GM12891 (cell line): ENCODE results near the gene ST3GAL3.

Source experiments
- POLR2A ChIP-seq: IDR thresholded peaks from 2 replicates; pipeline ENCODE4 v1.6.1; 2011; ENCODE audit warnings: low read depth, low read length, control low read depth
- POLR2AphosphoS5 ChIP-seq: IDR thresholded peaks from 2 replicates; pipeline ENCODE4 v1.6.1; 2011; ENCODE audit warnings: low read depth, low read length, control low read depth
- SPI1 ChIP-seq: IDR thresholded peaks from 2 replicates; pipeline ENCODE4 v1.6.1; 2011; ENCODE audit warnings: low read depth, low read length, control low read depth
- TAF1 ChIP-seq: IDR thresholded peaks from 2 replicates; pipeline ENCODE4 v1.6.1; 2011; ENCODE audit warnings: low read depth, low read length, control low read depth

GRCh38 chr1:43736819-43737218 is 29.5 kb downstream of the ST3GAL3 start:
- TF ChIP-seq POLR2A (no peak), POLR2AphosphoS5 (no peak), SPI1 (no peak), TAF1 (no peak)
